ENCODE data around the gene LMOD1. TPM values are rescaled to one million over a fixed set of nuclear protein-coding genes. Genes with fewer than 3 reads are reported as not detected.
"Not testable (repeated sequence)": the region's sequence is repeated elsewhere in the genome, so short reads cannot be mapped to it uniquely, and the experiment has no call there.

LMOD1 gene
- total RNA-seq, 2 donors from 2014 or later: 638 to 761 TPM

DNA sequence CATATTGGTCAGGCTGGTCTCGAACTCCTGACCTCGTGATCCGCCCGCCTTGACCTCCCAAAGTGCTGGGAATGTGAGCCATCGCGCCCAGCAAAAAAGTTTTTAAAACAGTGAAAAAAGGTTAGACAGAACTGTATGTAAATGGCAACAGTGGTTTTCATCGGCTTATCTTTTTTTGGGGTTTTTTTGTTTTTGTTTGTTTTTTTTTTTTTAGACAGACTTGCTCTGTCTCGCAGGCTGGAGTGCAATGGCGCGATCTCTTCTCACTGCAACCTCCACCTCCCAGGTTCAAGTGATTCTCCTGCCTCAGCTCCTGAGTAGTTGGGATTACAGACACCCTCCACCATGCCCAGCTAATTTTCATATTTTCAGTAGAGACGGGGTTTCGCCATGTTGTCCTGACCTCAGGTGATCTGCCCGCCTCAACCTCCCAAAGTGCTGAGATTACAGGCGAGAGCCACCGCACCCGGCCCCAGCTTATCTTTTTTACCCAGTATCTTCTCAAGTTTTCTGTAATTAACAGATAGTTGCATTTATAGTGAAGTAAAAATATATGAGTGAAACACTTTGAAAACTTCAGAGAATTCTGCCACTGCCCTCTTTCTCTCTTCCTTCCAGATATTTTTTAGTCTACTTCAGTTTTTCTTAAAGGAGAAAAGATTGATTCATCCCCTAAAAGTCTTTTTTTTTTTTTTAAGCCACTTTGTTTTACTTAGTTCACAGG is 22.0 kb upstream of the LMOD1 start:
- no peak for DNase-seq (ENCODE audit: low spot score)
- H3K9me3 ChIP-seq: no peaks in the 10 kb centered on the region
- no peak overlapping the region for H3K27ac ChIP-seq
- TF ChIP-seq, protein P1, sequence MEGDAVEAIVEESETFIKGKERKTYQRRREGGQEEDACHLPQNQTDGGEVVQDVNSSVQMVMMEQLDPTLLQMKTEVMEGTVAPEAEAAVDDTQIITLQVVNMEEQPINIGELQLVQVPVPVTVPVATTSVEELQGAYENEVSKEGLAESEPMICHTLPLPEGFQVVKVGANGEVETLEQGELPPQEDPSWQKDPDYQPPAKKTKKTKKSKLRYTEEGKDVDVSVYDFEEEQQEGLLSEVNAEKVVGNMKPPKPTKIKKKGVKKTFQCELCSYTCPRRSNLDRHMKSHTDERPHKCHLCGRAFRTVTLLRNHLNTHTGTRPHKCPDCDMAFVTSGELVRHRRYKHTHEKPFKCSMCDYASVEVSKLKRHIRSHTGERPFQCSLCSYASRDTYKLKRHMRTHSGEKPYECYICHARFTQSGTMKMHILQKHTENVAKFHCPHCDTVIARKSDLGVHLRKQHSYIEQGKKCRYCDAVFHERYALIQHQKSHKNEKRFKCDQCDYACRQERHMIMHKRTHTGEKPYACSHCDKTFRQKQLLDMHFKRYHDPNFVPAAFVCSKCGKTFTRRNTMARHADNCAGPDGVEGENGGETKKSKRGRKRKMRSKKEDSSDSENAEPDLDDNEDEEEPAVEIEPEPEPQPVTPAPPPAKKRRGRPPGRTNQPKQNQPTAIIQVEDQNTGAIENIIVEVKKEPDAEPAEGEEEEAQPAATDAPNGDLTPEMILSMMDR (IDR thresholded peaks at IDR 0.05): no peak
- H3K4me1 ChIP-seq (ENCODE audit: control insufficient read depth in 1 of 2, low read depth in 2 of 2): peaks cover 11 to 12% of the 10 kb centered on the region in 2 donors
- no peak for ATAC-seq (ENCODE audit: insufficient number of reproducible peaks, low FRiP score, low read depth)
- H3K27me3 ChIP-seq (replicated peaks; ENCODE audit: insufficient read depth): no peaks in the 10 kb centered on the region
- H3K4me3 ChIP-seq: no peak overlapping the region
- peaks cover 47% of the 10 kb centered on the region for H3K36me3 ChIP-seq

DNA sequence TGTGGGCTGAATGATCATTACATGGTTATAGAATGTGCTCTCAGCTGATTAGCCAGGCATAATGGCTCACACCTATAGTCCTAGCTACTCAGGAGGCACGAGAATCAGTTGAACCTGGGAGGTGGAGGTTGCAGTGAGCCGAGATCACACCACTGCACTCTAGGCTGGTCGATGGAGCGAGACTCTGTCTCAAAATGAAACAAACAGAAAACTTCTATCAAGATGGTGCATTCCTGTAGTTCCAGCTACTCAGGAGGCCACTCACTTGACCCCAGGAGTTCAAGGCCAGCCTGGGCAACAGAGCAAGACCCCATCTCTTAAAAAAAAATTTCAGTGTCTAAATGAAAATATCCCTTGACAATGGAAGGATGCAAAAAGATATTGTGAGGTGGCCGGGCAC is 19.8 kb upstream of the LMOD1 start:
- Histone ChIP-seq H3K9me3 (no peaks in the 10 kb centered on the region), H3K4me1 (ENCODE audit: control insufficient read depth in 1 of 2, low read depth in 2 of 2) (no peaks in the 10 kb centered on the region), H3K36me3 (peaks cover 55% of the 10 kb centered on the region), H3K27ac (no peak overlapping the region), H3K4me3 (no peak overlapping the region), H3K27me3 (replicated peaks; ENCODE audit: insufficient read depth) (no peaks in the 10 kb centered on the region)
- TF ChIP-seq, protein P1 (IDR thresholded peaks at IDR 0.05): no peak
- ATAC-seq (ENCODE audit: insufficient number of reproducible peaks, low FRiP score, low read depth) (no peak), DNase-seq (ENCODE audit: low spot score) (no peak)

DNA sequence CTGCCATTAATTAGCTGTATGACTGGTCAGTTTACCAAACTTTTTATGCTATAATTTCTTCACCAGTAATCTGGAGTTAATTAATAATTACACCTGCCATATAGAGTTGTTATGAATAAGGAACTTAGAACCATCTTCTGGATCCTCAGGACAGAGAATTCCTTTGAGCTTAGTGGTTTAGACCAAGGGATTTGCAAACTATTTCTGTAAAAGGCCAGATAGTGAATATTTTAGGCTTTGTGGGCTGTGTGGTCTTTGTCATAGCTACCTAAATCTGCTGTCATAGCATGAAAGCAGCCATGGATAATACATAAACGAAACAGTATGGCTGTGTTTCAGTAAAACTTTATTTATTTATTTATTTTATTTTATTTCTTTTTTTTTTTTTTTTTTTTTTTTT is 17.9 kb upstream of the LMOD1 start:
- TF ChIP-seq, protein P1 (IDR thresholded peaks at IDR 0.05): no peak
- DNase-seq (ENCODE audit: low spot score): no peak
- Histone ChIP-seq H3K4me3 (no peak overlapping the region), H3K27me3 (replicated peaks; ENCODE audit: insufficient read depth) (no peaks in the 10 kb centered on the region), H3K4me1 (ENCODE audit: control insufficient read depth in 1 of 2, low read depth in 2 of 2) (no peaks in the 10 kb centered on the region), H3K9me3 (no peaks in the 10 kb centered on the region), H3K27ac (no peak overlapping the region), H3K36me3 (peaks cover 44% of the 10 kb centered on the region)
- no peak for ATAC-seq (ENCODE audit: insufficient number of reproducible peaks, low FRiP score, low read depth)

DNA sequence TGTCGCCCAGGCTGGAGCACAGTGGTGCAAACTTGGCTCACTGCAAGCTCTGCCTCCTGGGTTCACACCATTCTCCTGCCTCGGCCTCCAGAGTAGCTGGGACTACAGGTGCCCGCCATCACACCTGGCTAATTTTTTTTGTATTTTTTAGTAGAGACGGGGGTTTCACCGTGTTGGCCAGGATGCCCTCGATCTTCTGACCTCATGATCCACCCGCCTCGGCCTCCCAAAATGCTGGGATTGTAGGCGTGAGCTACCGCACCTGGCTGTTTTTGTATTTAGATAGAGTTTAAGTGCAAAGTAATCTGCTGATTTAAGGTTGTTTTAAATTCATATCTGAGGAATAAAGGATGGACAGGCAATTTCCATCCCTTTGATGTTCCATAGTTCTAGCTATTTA is 16.0 kb upstream of the LMOD1 start:
- H3K9me3 ChIP-seq; DNase-seq (ENCODE audit: low spot score); H3K27ac ChIP-seq; ATAC-seq (ENCODE audit: insufficient number of reproducible peaks, low FRiP score, low read depth); H3K4me3 ChIP-seq; H3K4me1 ChIP-seq (ENCODE audit: control insufficient read depth in 1 of 2, low read depth in 2 of 2); H3K27me3 ChIP-seq (replicated peaks; ENCODE audit: insufficient read depth): not testable (repeated sequence)
- peaks cover 55% of the 10 kb centered on the region for H3K36me3 ChIP-seq

DNA sequence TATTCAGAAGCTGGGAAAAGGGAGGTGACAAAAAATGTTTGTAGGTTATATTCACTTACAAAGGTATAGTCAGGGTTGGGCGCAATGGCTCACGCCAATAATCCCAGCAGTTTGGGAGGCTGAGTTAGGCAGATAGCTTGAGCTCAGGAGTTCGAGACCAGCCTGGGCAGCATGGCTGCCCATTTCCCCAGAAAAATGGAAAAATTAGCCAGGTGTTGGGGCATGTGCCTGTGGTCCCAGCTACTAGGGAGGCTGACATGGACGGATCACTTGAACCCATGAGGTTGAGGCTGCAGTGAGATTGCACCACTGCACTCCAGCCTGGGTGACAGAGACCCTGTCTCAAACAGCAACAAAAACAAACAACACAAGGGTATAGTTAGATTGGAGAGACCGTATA is 12.0 kb upstream of the LMOD1 start:
- Histone ChIP-seq H3K27ac (no peak overlapping the region), H3K27me3 (replicated peaks; ENCODE audit: insufficient read depth) (no peaks in the 10 kb centered on the region), H3K9me3 (no peaks in the 10 kb centered on the region), H3K36me3 (peaks cover 29% of the 10 kb centered on the region), H3K4me3 (no peak overlapping the region), H3K4me1 (ENCODE audit: control insufficient read depth in 1 of 2, low read depth in 2 of 2) (peaks cover 14 to 20% of the 10 kb centered on the region in 2 donors)
- ATAC-seq (ENCODE audit: insufficient number of reproducible peaks, low FRiP score, low read depth) (no peak), DNase-seq (ENCODE audit: low spot score) (no peak)
- TF ChIP-seq, protein P1 (IDR thresholded peaks at IDR 0.05): no peak

DNA sequence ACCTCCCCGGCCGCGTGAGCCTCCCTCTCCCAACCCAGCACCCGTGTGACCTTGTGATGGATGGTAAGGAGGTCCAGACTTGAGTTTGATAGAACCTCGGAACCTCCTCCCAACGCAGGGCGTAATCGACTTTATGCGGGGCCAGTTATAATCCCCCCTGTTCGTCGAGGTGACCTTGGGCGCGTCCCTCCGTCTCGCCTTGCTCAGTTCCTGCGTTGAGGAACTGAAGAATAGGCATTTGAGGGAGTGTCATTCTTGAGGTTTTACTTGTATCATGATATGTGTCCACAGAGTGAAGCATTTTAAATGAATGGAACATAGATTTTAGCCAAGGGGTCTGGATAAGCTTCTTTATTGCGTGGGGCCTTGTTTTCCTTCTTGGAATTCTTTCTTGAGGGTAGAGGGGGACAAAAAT is 9.4 kb upstream of the LMOD1 start:
- H3K4me1 ChIP-seq (ENCODE audit: control insufficient read depth in 1 of 2, low read depth in 2 of 2): peaks cover 14 to 20% of the 10 kb centered on the region in 2 donors
- no peaks in the 10 kb centered on the region for H3K9me3 ChIP-seq
- H3K27me3 ChIP-seq (replicated peaks; ENCODE audit: insufficient read depth): no peaks in the 10 kb centered on the region
- H3K36me3 ChIP-seq: peaks cover 16% of the 10 kb centered on the region
- peak overlapping the region; percentile 72 for H3K4me3 ChIP-seq
- DNase-seq (ENCODE audit: low spot score) (no peak), ATAC-seq (ENCODE audit: insufficient number of reproducible peaks, low FRiP score, low read depth) (no peak)
- H3K27ac ChIP-seq: peak overlapping the region; percentile 91 to 97
- TF ChIP-seq, protein P1 (IDR thresholded peaks at IDR 0.05): no peak

All from thoracic aorta (tissue), 2 donors.